Keratinocyte (primary cell): ENCODE data around the gene ZNF79.

Experiments
- EZH2 ChIP-seq: IDR thresholded peaks from one replicate; pipeline ENCODE4 v1.6.1; 2012; ENCODE audit warnings: inconsistent platforms, mild to moderate bottlenecking, low read length, moderate library complexity
- TF ChIP-seq, protein P1 (sequence below), 3 experiments: IDR thresholded peaks in 1 of 3; conservative IDR thresholded peaks in 1 of 3; optimal IDR thresholded peaks in 1 of 3; 2 replicates in 2 of 3; 3 replicates in 1 of 3; pipeline versions ENCODE3 to v1.5.1; 2011; ENCODE audit warnings: low read length in 3 of 3, mild to moderate bottlenecking in 3 of 3, moderate library complexity in 2 of 3, control low read depth in 1 of 3, inconsistent platforms in 1 of 3; ENCODE audit not compliant: insufficient read depth in 2 of 3; ENCODE audit errors: extremely low read depth in 1 of 3

- TF ChIP-seq, protein P1, sequence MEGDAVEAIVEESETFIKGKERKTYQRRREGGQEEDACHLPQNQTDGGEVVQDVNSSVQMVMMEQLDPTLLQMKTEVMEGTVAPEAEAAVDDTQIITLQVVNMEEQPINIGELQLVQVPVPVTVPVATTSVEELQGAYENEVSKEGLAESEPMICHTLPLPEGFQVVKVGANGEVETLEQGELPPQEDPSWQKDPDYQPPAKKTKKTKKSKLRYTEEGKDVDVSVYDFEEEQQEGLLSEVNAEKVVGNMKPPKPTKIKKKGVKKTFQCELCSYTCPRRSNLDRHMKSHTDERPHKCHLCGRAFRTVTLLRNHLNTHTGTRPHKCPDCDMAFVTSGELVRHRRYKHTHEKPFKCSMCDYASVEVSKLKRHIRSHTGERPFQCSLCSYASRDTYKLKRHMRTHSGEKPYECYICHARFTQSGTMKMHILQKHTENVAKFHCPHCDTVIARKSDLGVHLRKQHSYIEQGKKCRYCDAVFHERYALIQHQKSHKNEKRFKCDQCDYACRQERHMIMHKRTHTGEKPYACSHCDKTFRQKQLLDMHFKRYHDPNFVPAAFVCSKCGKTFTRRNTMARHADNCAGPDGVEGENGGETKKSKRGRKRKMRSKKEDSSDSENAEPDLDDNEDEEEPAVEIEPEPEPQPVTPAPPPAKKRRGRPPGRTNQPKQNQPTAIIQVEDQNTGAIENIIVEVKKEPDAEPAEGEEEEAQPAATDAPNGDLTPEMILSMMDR (optimal IDR thresholded peaks at IDR 0.05 in 1 of 3, IDR thresholded peaks at IDR 0.05 in 1 of 3, conservative IDR thresholded peaks at IDR 0.05 in 1 of 3; ENCODE audit: extremely low read depth in 1 of 3, insufficient read depth in 2 of 3, low read length in 3 of 3), result peak in 1 of 3 experiments; percentile 23
- no peak for TF ChIP-seq EZH2
Observed at GRCh38 chr9:127437497-127438264, 13.5 kb downstream of the ZNF79 start.
